IPS-NIHi7 (cell line): ENCODE measurements around the gene MEA1.
"Not testable (repeated sequence)": the region's sequence is repeated elsewhere in the genome, so short reads cannot be mapped to it uniquely, and the experiment has no call there.

ENCODE experiments used
- DNase-seq: peaks from one replicate; pipeline ENCODE4 v3.0.0; 2012; ENCODE audit warnings: mixed read lengths; ENCODE audit errors: extremely low spot score

MEA1 gene

GRCh38 chr6:43009124-43009523 is 4.6 kb downstream of the MEA1 start:
- DNase-seq, result peak; percentile 37

DNA sequence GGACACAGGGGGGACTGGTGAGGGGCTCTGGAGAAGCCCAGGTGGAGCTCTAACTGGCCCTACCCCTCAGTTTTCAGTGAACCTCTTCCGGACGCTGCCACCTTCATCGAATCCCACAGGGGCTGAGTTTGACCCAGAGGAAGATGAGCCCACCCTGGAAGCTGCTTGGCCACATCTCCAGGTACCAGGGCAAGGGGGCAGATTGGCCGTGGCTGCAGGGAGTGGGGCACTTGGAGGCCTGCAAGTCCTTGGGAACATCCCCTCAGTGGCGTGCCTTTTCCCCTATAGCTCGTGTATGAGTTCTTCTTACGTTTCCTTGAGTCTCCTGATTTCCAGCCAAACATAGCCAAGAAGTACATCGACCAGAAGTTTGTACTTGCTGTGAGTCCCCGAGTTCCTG is 6.6 kb downstream of the MEA1 start:
- DNase-seq, result no peak

- no peak for DNase-seq
Measured at GRCh38 chr6:43006251-43006650, 7.5 kb downstream of the MEA1 start.

DNA sequence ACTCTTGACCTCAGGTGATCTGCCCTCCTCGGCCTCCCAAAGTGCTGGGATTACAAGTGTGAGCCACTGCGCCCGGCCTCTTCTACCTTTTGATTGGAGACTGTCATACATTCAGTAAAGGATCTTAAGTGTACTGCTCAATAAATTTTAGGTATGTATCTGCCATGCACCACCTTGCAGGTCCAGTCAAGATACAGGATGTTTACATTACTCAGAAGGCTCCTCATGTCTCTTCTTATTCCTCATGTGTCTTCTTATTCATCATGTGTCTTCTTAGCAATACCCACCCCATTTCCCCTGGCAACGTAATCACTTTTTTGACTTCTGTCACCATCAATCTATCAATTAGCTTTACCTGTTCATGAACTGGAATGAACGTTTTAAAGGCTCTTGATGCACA is 7.9 kb downstream of the MEA1 start:
- DNase-seq, result no peak

- no peak for DNase-seq
Measured at GRCh38 chr6:43001843-43002242, 11.9 kb downstream of the MEA1 start.

- not testable (repeated sequence) for DNase-seq
Measured at GRCh38 chr6:42998205-42998604, 15.5 kb downstream of the MEA1 start.

GRCh38 chr6:42996513-42996912 is 17.2 kb downstream of the MEA1 start:
- DNase-seq, result no peak

GRCh38 chr6:42993445-42993844 is 20.3 kb downstream of the MEA1 start:
- DNase-seq, result no peak

GRCh38 chr6:42989923-42990322 is 23.8 kb downstream of the MEA1 start:
- DNase-seq, result no peak

GRCh38 chr6:42988486-42989020 is 25.2 kb downstream of the MEA1 start:
- no peak for DNase-seq

DNA sequence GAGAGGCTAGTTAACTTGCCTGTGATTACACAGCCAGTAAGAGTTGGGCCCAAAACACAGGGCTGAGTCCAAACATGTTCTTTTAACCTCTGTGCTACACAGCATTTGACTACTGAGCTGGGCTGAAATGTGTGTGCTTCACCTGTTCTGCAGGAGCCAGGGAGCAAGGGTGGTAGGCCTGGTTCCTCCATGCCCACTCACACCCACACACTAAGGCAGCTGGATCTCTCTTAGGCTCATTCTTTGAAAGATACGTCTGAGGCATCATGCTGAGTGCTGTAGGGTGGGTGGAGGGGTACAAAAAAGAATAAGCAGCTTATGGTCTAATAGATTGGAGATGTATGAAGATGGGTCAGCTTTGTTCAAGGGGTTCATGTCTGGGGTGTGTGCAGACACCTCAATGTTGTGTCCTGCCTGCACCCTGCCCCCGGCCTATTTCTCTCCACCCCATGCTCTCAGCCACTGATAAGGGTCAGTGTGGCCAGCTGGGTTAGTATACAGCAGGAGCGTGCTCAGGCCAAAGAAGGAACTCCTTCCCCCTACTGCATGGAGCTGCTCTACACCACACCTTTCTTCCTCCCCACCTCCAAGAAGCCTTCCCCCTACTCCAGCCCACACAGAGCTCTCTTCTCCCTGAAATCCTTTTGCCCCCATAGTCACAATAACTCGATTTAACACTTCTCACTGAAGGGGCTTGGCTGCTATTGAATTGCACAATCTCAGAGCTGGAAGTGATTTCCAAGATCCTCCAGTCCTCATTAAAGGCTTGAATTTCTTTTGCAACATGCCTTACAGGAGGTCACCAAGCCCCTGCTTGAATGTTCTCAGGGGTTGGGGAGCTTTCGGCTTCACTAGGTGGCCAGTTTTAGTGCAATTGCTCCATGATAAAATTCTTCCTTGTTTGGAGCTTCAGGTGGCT is 26.0 kb downstream of the MEA1 start:
- DNase-seq, result no peak

DNA sequence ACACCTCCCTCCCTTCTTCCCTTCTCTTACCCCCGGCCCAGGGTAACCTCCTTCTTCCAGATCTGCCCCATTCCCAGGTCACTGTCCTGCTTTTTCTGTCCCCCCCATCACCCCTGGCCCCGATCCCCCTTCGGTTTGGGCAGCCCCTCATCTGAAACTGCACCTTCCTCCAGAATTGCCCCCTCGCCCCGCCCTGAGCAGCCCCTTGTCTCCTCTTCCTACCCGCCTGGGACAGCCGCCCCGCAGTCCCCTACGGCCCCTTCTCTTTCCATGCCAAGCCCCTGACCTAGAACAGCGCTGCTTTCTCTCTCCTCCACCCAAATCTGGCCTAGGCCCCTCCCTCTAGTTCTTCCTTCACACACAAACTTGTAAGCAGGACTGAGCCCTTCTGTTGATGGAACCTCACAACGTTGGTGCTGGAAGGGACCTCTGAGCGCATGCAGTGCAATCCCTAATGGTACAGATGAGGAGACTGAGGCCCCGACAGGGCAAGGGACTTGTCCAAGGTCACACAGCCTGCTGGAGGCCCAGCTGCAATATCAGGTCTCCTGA is 28.7 kb downstream of the MEA1 start:
- DNase-seq, result peak; percentile 54

DNA sequence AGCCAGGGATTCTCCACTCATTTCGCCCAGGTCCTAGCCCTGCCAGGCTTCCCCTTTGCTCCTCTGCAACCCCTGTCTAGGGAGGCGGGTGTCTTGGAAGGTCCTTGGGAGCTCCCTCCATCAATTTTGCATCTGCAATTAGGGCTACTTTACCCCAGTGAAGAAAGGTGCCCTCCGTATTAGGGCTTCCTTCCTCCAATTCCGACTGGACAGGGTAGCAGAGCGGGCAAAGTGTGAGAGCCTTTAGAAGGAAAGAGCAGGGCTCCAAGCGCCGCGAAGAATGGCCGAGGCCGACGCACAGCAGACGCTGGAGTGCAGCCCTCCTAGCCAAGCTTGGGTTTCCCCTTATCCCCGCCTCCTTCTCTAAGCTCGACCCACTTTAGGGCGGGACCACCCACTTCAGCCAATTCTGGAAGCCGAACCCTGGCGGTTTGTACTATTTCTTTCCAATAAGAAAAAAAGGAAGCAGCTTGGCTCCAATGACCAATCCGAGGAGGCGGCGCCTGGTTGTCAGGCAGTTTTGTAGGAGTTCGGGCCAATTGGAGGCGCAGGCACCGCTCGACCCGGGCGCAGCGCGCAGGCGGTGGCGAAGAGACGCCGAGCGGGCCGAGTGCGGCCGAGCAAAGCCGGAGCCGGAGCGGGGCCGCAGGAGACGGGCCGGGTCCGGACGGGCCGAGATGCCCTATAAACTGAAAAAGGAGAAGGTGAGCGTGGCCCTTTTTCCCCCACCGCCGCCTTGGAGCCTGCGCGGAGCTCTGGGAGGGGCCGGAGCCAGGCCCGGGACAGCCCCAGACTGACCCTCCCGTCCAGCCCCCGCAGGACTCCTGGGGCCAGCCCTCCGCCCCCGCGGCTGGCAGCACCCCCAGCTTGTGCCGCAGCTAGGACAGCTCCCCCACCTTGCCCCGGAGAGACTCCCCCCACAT is 29.5 kb downstream of the MEA1 start, which contains the start of gene PPP2R5D:
Gene PPP2R5D, plus strand, starts transcription at position 570 of the 923 bp plus-strand sequence. Its CDS starts 108 bp downstream, at position 678.
- DNase-seq, result peak; percentile 99

GRCh38 chr6:42981836-42982235 is 31.9 kb downstream of the MEA1 start:
- DNase-seq, result no peak

- DNase-seq, result no peak
Measured at GRCh38 chr6:42979523-42980177, 34.1 kb downstream of the MEA1 start.

DNA sequence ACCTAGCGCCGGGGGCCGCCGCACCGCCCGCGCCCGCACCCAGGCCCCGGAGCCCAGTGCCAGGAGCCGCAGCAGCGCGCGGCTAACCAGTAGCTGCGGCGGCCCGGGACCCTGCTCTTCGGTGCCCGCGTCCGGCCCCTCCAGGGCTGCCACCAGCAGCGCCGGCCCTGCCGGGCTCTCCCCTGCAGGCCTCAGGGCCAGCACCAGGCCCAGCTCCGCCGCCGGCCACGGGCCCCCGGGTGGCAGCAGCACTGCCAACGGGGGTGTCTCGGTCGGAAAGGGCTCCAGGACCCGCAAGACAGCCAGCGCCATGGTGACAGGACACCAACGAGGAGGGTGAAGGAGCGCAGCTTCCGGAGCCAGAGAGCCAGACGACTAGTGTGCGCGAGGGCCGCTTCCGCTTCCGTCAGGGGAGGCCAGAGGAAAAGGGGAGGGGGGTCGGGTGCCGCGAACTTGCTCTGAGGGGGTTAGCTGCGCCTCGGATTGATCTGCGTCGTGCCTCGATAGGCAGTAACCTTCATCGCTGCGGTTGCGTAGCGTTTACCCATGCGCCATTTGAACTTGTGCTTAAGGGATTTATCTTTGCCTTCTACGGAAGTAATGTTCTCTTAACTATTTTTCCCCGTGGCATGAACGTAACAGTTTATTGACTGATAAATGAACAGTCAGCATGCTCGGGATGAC is 34.8 kb downstream of the MEA1 start, which contains the start of gene PEX6:
Gene PEX6, minus strand, starts transcription at position 343 of the 684 bp plus-strand sequence. Its CDS starts 31 bp downstream, at position 312.
- DNase-seq, result peak; percentile 92

- peak; percentile 44 for DNase-seq
Measured at GRCh38 chr6:42978487-42978838, 35.3 kb downstream of the MEA1 start.

GRCh38 chr6:42974919-42975505 is 38.7 kb downstream of the MEA1 start:
- DNase-seq, result no peak

- no peak for DNase-seq
Measured at GRCh38 chr6:42973926-42974325, 39.8 kb downstream of the MEA1 start.

DNA sequence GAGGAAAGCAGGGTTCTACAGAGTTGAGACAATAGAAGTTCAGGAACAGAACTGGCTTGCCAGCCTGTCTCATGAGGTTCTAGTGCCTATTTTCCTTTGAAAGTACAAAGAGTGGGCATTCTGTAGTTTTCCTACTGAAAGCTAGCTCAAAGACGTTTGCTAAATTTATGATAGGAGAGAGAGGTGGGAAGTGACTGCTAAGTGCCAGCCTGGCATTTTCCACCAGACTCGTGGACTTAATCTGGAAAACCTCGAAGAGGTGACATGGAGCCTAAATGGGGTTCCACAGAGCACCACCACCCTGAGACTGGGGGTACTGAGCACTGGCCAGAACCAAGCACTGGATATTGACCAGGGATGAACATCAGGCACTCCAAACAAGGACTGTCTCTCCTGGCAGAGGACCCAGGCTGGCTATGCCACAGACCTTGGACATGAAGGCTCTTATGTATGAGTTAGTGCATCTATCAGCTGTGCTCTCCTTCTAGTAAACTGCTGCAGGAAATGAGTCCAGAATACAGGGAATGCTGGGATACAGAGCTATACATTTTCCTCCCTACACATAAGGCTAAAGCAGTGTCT is 41.9 kb downstream of the MEA1 start:
- DNase-seq, result no peak
